ENCODE data around the gene NMT2. TPM values are rescaled to one million over a fixed set of nuclear protein-coding genes. Genes with fewer than 3 reads are reported as not detected.

Gene NMT2
- polyA plus RNA-seq, 1 donor from 2014 or later, result 24.6 TPM

- Histone ChIP-seq H3K4me2 (ENCODE audit: low read length) (no peak overlapping the region), H4K20me1 (ENCODE audit: insufficient read depth) (no peaks in the 10 kb centered on the region), H3K27ac (ENCODE audit: low read length) (no peak overlapping the region), H3K36me3 (ENCODE audit: insufficient read depth, low read length) (no peaks in the 10 kb centered on the region), H3K9me3 (ENCODE audit: low read length) (peaks cover under 1% of the 10 kb centered on the region), H3K79me2 (replicated peaks; ENCODE audit: insufficient read depth, low read length) (no peaks in the 10 kb centered on the region), H3K9me2 (ENCODE audit: insufficient read depth, low read length) (no peaks in the 10 kb centered on the region), H3F3A (ENCODE audit: insufficient read depth, low read length, poor library complexity, severe bottlenecking) (no peaks in the 10 kb centered on the region), H3K9ac (ENCODE audit: low read length) (no peak overlapping the region), H3K27me3 (ENCODE audit: insufficient read depth, low read depth, low read length) (no peaks in the 10 kb centered on the region), H2AFZ (ENCODE audit: low read depth, low read length) (no peak overlapping the region), H3K4me3 (ENCODE audit: low read length) (no peak overlapping the region)
- TF ChIP-seq, protein P1, sequence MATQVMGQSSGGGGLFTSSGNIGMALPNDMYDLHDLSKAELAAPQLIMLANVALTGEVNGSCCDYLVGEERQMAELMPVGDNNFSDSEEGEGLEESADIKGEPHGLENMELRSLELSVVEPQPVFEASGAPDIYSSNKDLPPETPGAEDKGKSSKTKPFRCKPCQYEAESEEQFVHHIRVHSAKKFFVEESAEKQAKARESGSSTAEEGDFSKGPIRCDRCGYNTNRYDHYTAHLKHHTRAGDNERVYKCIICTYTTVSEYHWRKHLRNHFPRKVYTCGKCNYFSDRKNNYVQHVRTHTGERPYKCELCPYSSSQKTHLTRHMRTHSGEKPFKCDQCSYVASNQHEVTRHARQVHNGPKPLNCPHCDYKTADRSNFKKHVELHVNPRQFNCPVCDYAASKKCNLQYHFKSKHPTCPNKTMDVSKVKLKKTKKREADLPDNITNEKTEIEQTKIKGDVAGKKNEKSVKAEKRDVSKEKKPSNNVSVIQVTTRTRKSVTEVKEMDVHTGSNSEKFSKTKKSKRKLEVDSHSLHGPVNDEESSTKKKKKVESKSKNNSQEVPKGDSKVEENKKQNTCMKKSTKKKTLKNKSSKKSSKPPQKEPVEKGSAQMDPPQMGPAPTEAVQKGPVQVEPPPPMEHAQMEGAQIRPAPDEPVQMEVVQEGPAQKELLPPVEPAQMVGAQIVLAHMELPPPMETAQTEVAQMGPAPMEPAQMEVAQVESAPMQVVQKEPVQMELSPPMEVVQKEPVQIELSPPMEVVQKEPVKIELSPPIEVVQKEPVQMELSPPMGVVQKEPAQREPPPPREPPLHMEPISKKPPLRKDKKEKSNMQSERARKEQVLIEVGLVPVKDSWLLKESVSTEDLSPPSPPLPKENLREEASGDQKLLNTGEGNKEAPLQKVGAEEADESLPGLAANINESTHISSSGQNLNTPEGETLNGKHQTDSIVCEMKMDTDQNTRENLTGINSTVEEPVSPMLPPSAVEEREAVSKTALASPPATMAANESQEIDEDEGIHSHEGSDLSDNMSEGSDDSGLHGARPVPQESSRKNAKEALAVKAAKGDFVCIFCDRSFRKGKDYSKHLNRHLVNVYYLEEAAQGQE (IDR thresholded peaks at IDR 0.05; ENCODE audit: borderline replicate concordance), result no peak
- no peak for TF ChIP-seq POLR2AphosphoS5 (IDR thresholded peaks at IDR 0.05)
Observed at GRCh38 chr10:15059914-15060313, 108.6 kb downstream of the NMT2 start.

DNA sequence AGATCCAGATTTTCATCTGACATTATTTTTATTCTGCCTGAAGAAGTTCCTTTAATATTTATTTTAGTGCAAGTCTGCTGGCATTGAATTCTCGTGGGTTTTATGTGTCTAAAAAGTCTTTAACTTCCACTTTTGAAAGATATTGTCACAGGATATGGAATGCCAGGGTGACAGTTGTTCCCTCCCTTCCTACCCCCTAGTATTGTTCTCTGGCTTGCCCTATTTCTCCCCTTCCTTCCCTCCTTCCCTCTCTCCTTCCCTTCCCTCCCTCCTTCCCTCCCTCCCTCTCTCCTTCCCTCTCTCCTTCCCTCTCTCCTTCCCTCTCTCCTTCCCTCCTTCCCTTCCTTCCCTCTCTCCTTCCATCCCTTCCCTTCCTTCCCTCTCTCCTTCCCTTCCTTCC lies 109.8 kb downstream of the NMT2 start:
- Histone ChIP-seq H3K4me3 (ENCODE audit: low read length) (no peak overlapping the region), H3K27me3 (ENCODE audit: insufficient read depth, low read depth, low read length) (no peaks in the 10 kb centered on the region), H3K9me2 (ENCODE audit: insufficient read depth, low read length) (no peaks in the 10 kb centered on the region), H3K4me2 (ENCODE audit: low read length) (no peak overlapping the region), H3K9ac (ENCODE audit: low read length) (no peak overlapping the region), H3K27ac (ENCODE audit: low read length) (no peak overlapping the region), H3K36me3 (ENCODE audit: insufficient read depth, low read length) (no peaks in the 10 kb centered on the region), H3K79me2 (replicated peaks; ENCODE audit: insufficient read depth, low read length) (no peaks in the 10 kb centered on the region), H3K9me3 (ENCODE audit: low read length) (no peaks in the 10 kb centered on the region), H3F3A (ENCODE audit: insufficient read depth, low read length, poor library complexity, severe bottlenecking) (no peaks in the 10 kb centered on the region), H2AFZ (ENCODE audit: low read depth, low read length) (no peak overlapping the region), H4K20me1 (ENCODE audit: insufficient read depth) (no peaks in the 10 kb centered on the region)
- TF ChIP-seq RAD21 (conservative IDR thresholded peaks at IDR 0.05) (no peak), SMC3 (conservative IDR thresholded peaks at IDR 0.05; ENCODE audit: poor library complexity) (no peak), EP300 (conservative IDR thresholded peaks at IDR 0.05; ENCODE audit: poor library complexity, severe bottlenecking) (no peak), TAF1 (IDR thresholded peaks at IDR 0.05; ENCODE audit: low read depth) (no peak), POLR2AphosphoS5 (IDR thresholded peaks at IDR 0.05) (no peak), MXI1 (conservative IDR thresholded peaks at IDR 0.05; ENCODE audit: poor library complexity, severe bottlenecking) (no peak), EZH2 (IDR thresholded peaks at IDR 0.05; ENCODE audit: borderline replicate concordance, insufficient read depth, low read length, poor library complexity, severe bottlenecking) (no peak)
- TF ChIP-seq, protein P2, sequence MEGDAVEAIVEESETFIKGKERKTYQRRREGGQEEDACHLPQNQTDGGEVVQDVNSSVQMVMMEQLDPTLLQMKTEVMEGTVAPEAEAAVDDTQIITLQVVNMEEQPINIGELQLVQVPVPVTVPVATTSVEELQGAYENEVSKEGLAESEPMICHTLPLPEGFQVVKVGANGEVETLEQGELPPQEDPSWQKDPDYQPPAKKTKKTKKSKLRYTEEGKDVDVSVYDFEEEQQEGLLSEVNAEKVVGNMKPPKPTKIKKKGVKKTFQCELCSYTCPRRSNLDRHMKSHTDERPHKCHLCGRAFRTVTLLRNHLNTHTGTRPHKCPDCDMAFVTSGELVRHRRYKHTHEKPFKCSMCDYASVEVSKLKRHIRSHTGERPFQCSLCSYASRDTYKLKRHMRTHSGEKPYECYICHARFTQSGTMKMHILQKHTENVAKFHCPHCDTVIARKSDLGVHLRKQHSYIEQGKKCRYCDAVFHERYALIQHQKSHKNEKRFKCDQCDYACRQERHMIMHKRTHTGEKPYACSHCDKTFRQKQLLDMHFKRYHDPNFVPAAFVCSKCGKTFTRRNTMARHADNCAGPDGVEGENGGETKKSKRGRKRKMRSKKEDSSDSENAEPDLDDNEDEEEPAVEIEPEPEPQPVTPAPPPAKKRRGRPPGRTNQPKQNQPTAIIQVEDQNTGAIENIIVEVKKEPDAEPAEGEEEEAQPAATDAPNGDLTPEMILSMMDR (IDR thresholded peaks at IDR 0.05; ENCODE audit: poor library complexity, severe bottlenecking), result no peak
- TF ChIP-seq, protein P1 (IDR thresholded peaks at IDR 0.05; ENCODE audit: borderline replicate concordance), result no peak

Small RNAs within 50 kb of the gene (small RNA-seq; reads per million reads assigned to genes)
- gene AL590365.1, result 0 reads per million in 3 experiments

Other genes with a start within 250 kb of the NMT2 start
- gene DCLRE1C, start 214.6 kb downstream of the NMT2 start, polyA plus RNA-seq, result 7.5 TPM in 2 replicates
- 2.0 TPM in 1 of 2 replicates, not detected in the other for gene MEIG1, start 209.3 kb downstream of the NMT2 start, polyA plus RNA-seq
- gene OLAH, start 124.8 kb downstream of the NMT2 start, polyA plus RNA-seq, result not detected in 2 replicates
- 3.3 and 7.8 TPM in 2 replicates for gene ACBD7, start 79.9 kb downstream of the NMT2 start, polyA plus RNA-seq
- 8.2 and 9.8 TPM in 2 replicates for gene RPP38, start 71.3 kb downstream of the NMT2 start, polyA plus RNA-seq
- gene FAM171A1, start 202.6 kb upstream of the NMT2 start, polyA plus RNA-seq, result 26.8 and 28.8 TPM in 2 replicates